Measurements from ENCODE around the gene NEURL2.

The NEURL2 gene

DNA sequence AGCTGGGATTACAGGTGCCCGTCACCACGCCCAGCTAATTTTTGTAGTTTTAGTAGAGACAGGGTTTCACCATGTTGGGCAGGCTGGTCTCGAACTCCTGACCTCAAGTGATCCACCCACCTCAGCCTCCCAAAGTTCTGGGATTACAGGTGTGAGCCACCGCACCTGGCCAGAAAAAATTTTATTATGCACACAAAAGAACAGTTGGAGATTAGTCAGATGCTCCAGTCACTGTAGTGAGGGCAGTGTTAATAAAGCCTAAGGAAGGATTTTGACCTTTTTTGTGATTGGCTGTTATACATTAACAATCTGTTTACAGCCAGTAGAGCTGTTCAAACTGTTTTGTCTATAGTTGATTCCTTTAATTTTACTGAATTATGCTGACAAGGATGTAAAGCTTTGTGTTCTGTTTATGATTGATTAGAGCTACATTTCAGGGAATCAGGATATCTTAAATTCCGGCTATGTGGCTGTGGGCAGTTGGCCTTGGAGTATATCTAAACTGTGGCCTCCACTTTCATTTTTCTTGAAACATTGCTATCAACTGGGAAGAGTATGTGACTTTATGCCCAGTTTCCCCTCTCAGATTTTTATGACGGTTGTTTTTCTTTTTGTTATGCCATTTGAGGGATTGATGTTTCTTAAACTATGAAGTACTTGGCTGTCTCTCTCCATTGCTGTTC lies 23.7 kb downstream of the NEURL2 start:
- no peak for DNase-seq

DNA sequence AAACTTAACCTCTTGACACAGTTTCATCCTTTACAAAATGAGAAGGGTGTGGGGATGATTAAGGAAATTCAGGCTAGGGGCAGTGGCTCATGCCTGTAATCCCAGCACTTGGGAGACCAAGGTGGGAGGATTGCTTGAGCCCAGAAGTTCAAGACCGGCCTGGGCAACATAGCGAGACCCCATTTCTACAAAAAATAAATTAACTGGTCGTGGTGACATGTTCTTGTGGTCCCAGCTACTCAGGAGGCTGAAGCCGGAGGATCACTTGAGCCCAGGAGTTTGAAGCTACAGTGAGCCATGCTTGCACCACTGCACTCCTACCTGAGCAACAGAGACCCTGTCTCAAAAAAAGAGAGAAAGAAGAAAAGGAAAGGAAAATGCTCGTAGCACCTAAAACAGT lies 24.6 kb downstream of the NEURL2 start:
- no peak for DNase-seq

DNA sequence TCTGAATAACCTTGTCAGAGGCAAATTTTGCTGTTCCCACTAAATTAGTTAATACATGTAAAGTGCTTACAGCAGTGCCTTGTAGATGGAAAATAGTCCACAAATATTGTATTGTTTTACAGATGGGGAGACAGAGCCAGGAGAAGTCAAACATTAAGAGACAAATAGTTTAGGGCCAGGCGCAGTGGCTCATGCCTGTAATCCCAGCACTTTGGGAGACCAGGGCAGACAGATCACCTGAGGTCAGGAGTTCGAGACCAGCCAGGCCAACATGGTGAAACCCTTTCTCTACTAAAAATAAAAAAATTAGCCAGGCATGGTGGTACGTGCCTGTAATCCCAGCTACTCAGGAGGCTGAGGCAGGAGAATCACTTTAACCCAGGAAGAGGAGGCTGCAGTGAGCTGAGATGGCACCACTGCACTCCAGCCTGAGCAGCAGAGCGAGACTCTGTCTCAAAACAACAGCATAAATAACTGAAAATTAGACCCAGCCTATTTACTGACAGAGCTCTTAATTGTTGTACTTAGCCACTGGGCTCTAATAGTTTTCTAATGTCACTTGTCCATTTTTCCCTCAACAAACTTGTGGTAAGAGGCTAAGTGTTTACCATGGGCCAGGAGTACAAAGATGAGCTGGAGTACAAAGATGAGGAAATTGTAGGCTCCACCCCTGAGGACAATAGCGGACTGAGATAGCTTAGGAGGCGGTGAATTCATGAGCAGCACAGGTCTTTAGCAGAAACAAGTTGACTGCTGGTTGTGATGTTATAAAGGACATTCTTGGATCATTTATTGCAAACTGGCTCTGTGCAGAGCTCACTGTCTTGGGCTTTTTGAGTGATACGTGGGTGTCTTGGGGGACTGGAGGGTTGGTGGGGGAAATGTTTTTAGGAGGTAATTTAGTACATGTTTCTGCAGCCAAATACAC lies 27.2 kb downstream of the NEURL2 start:
- DNase-seq, result peak; percentile 40

DNA sequence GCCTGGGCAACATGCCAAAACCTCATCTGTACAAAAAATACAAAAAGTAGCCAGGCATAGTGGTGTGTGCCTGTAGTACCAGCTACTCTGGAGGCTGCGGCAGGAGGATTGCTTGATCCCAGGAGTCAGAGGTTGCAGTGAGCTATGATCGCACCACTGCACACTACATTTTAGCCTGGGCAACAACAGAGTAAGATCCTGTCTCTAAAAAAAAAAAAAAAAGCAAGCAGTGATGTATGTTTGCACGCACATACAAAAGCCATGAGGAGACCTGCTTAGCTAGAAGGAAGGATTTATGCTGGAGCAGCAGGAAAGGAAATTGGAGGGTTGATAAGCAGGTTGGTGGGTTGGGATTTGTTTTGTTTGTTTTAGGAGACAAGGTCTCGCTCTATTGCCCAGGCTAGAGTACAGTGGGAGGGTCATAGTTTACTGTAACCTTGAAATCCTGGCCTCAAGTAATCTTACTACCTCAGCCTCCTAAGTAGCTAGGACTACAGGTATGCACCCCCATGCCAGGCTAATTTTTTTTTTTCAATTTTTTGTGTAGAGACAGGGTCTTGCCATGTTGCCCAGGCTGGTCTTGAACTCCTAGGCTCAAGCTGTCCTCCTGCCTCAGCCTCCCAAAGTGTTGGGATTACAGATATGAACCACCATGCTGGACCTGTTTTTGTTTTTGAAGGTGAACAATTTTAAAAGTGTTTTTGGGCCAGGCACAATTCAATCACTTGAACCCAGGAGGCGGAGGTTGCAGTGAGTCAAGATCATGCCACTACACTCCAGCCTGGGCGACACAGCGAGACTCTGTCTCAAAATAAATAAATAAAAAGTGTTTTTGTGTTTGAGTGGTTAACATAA lies 29.6 kb downstream of the NEURL2 start:
- DNase-seq, result peak; percentile 86

DNA sequence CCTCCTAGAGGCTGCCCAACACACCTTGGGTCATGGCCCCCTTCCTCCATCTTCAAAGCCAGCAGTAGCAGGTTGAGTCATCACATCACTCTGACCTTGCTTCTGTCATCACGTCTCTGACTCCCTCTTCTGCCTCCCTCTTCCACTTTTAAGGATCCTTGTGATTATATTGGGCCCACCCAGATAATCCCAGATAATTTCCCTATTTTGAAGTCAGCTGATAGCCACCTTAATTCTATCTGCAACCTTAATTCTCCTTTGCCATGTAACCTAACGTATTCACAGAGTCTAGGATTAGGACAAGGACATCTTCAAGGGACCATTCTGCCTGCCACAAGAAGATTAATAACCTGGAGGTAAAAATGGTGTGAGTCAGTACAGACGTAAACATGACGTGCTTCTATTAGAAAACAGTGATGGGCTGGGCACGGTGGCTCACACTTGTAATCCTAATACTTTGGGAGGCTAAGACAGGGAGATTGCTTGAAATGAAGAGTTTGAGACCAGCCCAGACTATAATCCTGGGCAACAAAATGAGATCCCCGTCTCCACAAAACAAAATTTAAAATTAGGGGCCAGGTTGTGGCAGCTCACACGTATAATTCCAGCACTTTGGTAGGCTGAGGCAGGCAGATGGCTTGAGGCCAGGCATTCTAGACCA lies 30.3 kb downstream of the NEURL2 start:
- no peak for DNase-seq

DNA sequence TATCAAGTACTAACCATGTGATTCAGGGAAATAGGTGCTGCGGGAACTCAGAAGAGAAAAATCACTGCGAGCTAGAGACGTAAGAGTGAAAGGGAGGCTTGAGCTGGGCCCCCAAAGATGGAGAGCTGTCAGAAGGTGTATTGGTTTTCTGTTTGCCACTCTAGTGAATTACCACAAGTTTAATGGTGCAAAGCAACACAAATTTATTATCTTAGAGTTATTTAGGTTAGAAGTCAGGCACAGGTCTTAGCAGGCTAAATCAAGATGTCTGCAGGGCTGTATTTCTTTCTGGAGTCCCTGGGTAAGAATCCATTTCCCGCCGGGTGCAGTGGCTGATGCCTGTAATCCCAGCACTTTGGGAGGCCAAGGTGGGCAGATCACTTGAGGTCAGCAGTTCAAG lies 31.1 kb downstream of the NEURL2 start:
- DNase-seq, result no peak

DNA sequence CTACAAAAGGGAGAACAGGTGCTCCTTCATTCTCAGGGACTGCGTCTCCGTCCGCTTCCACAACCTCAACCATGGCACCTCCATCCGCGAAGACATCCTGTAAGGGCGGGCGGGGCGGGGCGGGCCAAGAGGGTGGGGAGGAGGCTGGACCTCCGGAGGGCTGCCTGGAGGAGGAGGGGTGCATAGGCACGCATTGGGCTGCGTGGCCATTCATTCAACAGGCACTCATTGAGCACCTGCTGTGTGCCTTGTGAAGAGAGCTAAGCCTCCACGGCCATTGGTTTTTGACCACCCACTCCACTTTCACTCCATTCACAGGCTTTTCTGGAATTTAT lies 33.2 kb downstream of the NEURL2 start:
- DNase-seq, result no peak

DNA sequence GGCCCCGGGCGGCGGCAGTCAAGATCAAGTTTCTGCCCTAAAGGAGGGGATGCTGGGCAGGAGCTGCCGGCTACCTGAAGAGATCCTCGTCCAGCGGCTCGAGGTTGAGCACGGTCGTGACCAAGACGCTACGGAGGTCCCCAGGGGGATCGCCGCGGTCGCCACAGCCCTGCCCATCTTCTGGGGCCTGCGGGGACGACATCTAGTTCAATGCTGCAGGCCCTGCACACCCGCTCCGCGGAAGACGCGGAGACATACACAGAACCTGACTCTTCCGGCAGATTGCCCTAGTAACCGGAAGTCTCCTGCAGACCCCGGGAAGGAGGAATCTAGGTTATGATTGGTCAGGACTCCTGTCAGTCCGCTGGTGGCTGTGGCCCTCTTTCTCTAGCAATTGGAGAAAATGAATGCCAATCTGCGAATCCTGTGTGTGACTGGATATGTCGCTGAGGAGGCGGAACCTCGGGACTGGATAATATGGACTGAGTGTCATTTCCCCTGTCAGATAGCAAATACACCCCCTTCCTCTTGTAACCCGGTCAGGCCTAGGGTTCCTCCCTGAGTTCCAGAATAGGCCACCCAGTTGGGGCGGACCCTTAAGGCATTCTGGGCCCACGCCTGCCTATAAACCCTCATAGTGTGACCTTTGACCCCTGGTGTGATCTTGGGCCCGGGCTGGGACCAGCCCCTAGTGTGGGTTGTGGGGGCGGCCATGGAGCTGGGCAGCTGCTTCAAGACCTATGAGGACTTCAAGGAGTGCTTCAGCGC lies 33.7 kb downstream of the NEURL2 start, which contains the start of the genes ACOT8 and ZSWIM3:
ACOT8 (minus strand) TSS at position 279 of the 768 bp plus-strand sequence; CDS start at position 202, 77 bp downstream.
ZSWIM3 (plus strand) TSS at position 501 of the 768 bp plus-strand sequence; CDS start at position 713, 212 bp downstream.
- peak; percentile 100 for DNase-seq

DNA sequence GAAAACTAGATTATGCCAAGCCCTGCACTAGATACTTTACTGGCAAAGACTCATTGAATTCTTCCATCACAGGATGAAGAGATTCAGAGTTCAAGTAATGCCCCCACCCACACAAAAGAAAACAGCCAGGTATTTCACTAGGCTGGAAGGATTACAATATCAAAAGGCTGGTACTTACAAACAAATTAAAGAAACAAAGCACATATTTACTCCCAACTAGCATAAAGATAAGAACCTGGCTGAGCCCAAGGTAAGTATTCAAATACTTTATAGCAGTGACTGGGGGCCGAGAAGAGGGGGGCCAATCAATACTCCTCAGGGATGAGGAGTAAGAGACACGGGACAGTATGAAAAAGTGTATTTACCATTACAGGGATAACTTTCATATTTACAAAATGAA lies 37.5 kb downstream of the NEURL2 start:
- no peak for DNase-seq

DNA sequence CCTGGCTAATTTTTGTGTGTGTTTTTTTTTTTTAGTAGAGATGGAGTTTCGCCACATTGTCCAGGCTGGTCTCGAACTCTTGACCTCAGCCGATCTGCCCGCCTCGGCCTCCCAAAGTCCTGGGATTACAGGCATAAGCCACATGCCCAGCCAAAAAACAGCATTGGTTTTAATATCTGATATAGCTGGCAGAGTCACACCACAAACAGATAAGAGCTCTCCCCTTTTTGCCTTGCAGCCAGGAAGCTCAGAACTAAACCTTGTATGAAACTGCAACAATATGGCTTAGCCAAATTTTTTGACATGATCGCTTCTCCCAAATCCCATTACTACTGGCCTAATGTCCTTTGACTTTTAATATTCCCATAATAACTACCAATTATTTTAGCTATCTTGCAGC lies 38.7 kb downstream of the NEURL2 start:
- DNase-seq, result peak; percentile 68

DNA sequence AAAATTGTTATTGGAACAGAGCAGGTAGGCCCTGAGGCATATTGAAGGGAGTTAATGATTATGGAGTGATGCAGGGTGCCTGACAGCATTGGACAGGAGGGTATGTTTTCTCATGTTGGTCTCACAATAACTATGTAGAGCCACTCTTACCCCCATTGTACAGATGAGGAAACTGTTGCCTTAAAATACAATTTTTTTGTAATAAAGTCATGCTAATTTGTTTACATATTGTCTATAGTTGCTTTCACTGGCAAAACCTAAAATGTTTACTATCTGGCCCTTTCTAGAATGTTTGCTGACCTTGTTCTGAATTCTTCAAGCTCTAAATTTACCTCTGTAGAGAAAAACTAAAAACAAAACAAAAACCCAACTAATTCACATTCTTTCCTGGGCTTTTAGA lies 39.5 kb downstream of the NEURL2 start:
- no peak for DNase-seq

DNA sequence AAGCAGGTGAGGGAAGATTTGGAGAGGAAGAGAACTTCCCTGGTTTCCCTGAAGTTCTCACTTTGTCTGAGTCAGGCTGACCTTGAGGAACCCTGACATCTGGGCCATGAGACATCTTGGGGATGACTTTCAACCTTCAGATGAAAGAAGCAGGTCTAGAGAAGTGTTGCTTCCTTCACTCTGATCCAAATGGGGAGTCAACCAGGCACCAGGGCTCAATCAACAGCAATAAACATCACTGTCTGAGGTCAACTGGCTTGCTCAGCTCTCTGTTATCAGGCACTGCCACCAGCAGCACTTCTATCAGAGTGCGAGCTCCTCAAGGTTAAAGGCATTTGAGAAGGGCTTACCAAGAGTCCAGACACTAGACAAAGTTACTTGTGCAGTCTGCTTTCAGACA lies 40.1 kb downstream of the NEURL2 start:
- peak; percentile 90 for DNase-seq

DNA sequence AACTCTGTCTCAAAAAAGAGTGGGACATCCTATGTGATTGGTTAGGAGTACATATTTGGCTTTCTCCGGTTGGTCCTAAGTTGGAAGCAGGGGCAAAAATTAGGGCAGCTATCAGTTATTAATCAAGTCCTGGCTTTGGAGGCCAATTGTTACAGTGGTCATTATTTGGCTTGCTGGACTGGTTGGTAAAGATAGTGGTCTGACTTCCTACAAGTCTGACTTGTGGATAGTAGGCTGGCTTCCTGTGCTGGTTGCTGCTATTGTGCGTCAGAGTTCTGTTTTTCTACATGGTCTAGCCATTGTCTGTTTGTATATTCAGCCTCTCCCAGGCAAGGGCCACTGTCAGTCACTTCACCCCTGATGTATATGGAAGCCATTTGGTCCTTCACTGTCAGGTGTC lies 40.8 kb downstream of the NEURL2 start:
- no peak for DNase-seq

DNA sequence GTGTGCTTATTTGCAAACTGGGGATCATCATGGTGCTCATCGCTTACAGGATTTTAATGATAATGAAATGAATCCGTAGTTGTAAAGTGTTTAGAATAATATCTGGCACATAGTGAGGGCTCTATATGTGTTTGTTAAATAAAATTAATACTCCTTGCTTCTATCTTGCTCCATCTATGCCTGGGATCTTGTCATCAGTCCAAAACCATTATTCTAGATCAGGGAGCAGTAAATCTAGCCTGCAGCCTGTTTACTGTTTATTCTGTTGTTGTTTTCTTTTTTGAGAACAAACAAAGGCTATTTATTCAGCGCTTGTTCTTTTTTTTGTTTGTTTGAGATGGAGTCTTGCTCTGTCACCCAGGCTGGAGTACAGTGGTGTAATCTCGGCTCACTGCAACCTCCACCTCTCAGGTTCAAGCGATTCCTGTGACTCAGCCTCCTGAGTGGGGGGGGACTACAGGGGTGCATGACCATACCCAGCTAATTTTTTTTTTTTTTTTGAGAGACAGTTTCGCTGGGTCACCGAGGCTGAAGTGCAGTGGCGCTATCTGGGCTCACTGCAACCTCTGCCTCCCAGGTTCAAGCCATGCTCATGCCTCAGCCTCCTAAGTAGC lies 41.9 kb downstream of the NEURL2 start:
- no peak for DNase-seq

DNA sequence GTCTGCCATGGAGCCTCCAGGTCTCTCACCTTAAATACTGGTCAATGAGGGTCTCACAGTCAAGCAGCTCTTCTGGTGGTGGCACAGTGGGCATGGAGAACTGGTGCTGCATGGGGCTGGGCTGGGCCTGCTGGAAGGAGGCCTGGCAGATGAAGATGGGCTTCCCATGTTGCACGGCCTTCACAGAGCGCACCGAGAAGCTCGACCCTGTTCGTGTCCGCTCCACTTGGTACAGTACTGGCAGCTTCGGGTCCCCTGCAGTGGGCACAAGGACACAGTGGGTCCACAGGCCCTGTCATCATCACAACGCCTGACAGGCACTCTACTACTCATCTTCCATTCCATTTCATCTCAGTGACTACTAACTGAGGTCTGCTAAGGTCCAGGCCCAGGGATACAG lies 42.6 kb downstream of the NEURL2 start:
- no peak for DNase-seq

DNA sequence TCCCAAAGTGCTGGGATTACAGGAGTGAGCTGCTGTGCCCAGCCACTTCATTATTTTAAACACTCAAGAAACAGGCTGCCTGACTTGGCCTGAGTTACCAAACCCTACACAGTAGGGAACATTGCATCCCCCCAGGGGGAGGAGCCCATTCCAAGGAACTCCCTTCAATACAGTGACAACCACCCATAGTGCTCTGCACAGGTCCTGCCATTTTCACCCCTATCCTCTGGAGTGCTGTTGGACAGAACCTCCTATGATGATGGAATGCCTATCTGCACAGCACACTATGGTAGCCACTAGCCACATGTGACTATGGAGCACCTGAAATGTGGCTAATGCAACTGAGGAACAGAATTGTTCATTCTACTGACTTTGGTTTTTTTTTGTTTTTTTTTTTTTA lies 45.6 kb downstream of the NEURL2 start:
- DNase-seq, result no peak

DNA sequence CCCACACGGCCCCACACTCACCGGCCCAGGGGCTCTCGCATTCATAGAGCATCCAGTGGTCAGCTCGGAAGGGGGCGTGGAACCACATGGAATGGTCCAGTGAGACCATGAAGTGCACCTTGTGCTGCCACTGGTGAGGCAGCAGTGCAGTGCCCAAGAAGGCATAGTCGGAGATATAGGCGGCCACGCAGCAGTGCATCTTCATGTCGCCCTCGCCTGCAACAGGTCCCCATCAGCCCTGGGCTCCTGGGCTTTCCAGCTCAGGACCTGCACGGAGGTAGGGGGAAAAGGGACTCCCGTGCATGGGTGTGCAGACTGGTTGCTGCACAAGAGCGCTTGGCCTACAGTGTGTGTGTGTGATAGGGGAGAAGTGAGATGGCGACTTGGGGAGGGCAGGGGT lies 47.5 kb downstream of the NEURL2 start:
- DNase-seq, result no peak

DNA sequence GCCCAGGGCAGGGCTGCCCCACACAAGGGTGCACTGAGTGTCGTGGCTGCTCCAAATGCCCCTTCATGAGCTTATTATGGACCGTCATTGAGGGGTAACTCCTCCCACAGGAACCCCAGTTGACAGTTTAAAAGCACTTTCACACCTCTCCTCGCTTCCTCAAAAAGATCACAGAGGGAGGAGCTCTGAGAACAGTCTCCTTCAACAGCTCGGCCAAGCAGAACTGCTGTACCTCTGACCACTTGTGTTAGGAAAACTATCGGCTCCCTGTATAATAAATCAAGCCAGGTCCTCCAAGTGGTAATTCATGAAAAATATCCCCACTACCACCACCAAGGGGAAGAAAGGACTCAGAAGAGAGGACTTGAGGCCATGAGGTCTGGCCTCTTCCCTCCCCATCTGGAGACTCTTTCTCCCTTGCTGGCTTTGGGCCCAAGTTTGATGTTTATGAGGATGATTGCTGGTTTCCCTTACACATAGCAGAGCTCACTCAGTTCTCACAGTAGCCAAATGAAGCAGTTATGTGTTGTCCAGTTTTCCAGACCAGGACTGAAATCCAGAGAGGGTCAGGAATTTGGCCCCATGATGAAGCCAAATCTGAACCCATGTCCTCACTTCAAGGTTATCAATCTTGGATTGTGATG lies 48.7 kb downstream of the NEURL2 start:
- DNase-seq, result no peak

DNA sequence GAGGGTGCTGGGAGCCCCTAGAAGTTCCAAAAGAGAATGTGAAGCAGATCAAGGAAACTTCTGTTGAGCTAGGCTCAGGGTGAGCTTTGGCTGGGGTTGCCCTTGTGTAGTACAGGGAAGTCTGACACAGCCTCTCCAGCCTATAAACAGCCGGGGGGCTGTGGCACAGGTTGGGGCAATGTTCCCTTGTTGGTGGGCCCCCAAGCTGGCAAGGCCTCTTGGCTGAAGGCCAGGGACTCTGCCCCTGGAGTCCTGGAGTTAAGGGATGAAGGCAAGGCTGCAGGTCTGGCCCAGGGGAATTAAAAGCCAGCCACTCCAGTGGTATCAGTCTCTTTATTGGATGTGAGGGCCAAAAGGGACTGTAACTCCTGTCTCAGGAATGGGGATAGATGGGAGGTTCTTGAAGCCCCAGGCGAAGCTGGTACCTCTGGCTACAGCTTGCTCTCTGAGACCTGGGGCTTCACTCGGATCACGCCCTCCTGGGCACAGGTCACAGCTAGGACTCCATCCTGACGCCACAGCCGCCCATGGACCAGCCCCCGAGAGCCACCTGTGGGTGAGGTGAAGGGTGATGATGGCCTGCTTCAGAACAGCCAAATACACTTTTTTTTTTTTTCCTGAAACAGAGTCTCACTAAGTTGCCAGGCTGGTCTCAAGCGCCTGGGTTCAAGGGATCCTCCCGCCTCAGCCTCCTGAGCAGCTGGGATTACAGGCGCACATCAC lies 49.4 kb downstream of the NEURL2 start:
- no peak for DNase-seq

DNA sequence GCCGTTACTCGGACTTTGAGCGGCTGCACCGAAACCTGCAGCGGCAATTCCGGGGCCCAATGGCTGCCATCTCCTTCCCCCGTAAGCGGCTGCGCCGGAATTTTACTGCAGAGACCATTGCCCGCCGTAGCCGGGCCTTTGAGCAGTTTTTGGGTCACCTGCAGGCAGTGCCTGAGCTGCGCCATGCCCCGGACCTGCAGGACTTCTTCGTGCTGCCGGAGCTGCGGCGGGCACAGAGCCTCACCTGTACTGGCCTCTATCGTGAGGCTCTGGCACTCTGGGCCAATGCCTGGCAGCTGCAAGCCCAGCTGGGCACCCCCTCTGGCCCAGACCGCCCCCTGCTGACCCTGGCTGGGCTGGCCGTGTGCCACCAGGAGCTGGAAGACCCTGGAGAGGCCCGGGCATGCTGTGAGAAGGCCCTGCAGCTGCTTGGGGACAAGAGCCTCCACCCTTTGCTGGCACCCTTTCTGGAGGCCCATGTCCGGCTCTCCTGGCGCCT lies 50.3 kb downstream of the NEURL2 start:
- DNase-seq, result no peak
